GM21825 (cell line): ENCODE measurements around the gene PPM1B.
"Not testable (repeated sequence)": the region's sequence is repeated elsewhere in the genome, so short reads cannot be mapped to it uniquely, and the experiment has no call there.

ENCODE experiments used
- ATAC-seq: cut with Tn5 transposase; IDR thresholded peaks from one replicate; pipeline ENCODE4 v1.9.1; 2021; ENCODE audit warnings: mild to moderate bottlenecking, moderate library complexity; ENCODE audit not compliant: unreplicated experiment

The PPM1B gene

GRCh38 chr2:44155666-44156446 lies 12.8 kb upstream of the PPM1B start:
- no peak for ATAC-seq

- no peak for ATAC-seq
These were observed 4.9 kb upstream of the PPM1B start for GRCh38 chr2:44163777-44164176.

DNA sequence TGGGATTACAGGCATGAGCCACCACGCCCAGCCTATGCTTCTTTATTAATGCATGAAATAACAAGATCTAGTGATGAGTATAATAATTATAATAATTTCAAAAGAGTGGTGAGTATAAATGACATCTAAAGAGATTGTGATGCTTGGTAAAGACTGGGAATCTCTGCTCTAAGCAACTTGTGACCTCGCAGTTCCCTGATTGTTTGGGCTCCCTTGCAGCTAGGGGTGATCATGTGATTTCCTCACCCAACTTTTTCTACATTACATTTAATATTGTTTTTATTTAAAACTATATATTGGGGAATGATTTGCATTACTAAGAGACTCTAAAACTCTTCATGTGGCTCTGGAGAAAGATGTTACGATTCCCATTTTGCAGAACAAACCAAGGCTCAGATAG lies 4.1 kb upstream of the PPM1B start:
- ATAC-seq = no peak

GRCh38 chr2:44166096-44166495 lies 2.6 kb upstream of the PPM1B start:
- ATAC-seq = no peak

- ATAC-seq = no peak
These were observed 1.3 kb upstream of the PPM1B start for GRCh38 chr2:44167311-44167907.

DNA sequence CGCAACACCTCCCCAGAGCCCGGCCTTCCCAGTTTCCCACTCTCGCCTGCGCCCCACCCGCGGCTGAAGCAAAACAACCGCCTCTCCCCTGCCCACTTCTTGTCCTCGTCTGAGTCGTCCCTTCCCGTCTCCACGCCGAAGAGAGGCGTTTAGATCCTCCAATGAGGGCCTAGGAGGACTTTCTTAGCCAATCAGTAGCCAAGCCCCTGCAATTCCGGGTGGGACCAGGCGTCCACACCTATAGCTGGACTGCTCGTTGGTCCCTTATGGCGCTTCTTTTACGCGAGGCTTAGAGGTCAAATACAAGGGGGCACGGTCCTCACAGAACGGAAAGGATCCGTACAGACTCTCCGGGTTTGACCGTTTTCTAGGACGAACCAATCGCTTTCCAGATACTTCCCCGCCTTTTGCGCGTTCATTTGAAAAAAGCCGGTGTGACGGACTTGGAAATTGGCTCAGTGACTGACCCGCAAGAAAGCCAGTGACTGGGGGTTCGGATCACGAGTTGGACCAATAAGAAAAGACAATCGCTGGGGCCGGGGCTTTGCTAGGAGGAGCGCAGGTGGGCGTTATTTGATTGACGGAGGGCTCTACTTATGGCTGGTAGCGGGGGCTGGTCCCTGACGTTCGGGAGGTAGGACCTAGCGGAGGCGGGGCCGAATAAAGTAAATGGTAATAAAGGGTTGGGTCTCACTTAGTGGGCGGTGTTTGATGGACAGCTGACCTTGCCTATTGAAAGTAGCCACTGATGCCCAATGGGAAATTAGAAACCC lies 581 bp upstream of the PPM1B start:
- ATAC-seq = peak; percentile 76

DNA sequence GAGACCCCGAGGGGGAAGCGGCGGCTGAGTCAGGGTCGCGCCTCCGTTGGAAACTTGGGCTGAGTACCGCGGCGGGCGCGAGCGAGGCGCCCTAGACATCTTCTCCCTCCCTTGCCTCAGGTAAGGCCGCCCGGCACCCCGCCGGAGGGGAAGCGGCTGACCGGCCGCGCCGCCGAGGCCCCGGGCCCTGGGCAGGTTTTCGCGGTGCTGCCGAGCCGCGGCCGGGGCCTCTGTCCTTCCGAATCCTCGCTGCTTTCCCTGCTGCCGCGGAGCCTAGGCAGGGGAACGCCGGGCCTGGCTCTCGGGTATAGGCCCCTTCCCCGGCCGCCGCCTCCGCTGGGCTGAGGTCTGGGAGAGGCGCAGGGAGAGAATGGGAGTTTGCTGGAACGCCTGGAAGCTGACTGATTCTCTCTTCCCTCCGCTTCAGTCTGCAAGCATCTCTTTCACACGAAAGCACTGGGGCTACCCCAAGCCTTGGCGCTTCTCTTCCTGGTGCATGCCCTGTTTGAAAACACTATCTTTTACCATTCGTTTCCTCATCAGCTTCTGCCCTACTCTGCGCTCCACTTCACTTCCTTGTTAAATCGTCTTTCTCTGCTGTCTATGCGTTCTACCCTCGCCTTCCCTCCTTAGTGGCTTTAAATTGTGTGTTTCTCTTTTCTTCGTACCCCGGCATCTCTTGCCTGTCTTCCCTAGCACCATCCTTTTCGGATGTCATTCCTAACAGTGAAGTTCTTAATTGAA lies 652 bp downstream of the PPM1B start:
- ATAC-seq = peak; percentile 14

DNA sequence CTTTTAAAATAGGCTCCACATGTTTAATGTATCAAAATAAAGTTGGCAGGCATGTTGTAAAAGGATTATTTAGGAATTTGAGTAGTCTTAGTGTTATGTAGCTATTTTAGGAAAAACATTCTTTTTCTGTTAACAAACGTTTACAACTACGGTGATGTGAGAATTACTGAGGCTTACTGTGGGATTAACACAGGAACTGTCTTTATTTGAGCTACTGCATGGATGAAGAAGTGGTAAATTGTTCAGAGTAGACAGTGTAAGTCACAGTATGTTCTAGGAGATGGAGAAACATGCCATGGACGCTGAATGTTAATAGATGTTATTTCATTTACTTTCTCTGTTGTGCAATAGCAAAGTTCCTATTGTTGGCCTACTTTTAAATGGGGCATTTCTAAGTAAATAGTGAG lies 1.6 kb downstream of the PPM1B start:
- ATAC-seq = no peak

DNA sequence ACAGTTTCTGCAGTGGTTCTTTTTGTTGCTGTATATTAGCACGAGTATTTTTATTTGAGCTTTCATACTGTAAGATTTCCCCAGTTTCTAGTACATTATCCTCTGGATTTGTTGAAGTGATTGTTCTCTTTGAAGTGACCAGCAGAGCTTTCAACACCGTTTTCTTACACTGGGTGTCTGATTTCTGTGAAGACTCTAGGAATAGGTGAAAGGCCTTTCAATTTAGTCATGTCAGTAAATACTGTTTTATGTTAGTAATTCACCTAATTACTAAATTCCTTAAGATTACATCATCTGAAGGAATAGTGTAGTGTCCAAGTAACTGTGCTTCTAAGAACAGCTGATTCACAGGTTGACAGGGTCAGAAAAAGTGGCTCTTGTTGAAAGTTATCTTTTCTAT lies 2.3 kb downstream of the PPM1B start:
- no peak for ATAC-seq

GRCh38 chr2:44171442-44171841 lies 2.8 kb downstream of the PPM1B start:
- not testable (repeated sequence) for ATAC-seq

DNA sequence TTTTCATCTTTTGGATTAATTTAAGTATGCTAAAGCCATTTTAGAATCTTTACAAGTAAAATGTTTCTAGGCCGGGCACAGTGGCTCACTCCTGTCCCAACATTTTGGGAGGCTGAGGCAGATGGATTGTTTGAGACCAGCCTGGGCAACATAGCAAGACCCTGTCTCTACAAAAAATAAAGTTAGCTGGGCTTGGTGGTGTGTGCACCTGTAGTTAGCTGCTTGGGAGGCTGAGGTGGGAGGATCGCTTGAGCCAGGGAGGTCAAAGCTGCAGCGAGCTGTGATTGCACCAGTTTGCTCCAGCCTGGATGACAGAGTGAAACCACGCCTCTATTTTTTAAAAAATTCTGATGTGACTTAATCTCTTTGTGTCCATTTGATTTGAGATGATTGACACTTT lies 3.9 kb downstream of the PPM1B start:
- no peak for ATAC-seq

- ATAC-seq = no peak
These were observed 10.3 kb downstream of the PPM1B start for GRCh38 chr2:44178950-44179349.

DNA sequence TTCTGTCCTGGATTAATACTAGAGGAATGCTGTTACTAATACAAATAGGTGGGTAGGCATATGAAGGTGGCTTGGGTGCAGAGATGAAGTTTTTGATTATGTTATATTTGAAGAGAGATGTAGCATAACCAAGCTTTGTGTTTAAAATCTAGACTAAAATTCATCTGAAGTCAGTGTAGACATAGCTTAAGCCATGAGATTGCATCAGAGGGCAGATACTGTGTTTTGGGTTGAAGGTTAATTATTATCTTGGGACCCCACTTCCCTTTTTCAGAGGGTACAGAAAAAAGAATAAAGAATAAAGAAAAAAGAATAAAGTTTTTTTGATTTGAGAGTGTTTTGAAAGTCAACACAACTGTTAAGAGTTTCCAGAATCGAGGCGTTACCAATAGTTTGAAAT lies 13.0 kb downstream of the PPM1B start:
- no peak for ATAC-seq

GRCh38 chr2:44184106-44184505 lies 15.4 kb downstream of the PPM1B start:
- ATAC-seq = no peak

GRCh38 chr2:44186810-44187209 lies 18.1 kb downstream of the PPM1B start:
- ATAC-seq = no peak

DNA sequence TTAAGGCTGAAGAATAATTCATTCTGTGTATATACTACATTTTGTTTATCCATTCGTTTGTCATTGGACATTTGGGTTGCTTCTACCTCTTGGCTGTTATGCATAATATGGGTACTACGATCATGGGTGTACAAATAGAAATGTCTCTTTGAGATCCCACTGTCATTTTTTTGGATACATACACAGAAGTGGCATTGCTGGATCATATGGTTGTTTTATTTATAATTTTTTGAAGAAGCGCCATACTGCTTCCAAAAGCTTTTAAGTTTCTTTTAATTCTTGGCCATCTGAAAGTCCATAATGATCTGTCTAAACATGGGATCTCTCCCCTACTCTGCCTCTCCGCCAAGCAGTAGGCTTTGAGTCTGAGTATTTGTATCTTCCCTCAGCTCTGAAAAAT lies 18.6 kb downstream of the PPM1B start:
- no peak for ATAC-seq

- ATAC-seq = no peak
These were observed 20.0 kb downstream of the PPM1B start for GRCh38 chr2:44188696-44189095.

DNA sequence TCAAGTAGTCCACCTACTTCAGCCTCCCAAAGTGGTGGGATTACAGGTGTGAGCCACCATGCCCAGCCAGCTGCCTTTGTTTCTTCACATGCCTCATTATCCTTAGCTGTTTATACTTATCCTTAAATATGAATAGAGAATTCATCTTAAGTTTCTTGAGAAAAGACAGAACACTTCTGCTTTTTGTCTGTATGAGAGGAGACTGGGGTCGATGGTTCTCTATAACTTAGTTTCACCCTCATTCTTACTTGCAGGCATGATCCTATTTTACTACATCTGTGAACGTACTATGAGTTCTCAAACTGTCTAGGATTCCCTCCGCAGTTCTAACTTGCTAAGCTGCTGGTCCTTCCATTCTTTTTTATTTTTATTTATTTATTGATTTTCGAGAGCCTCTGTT lies 20.4 kb downstream of the PPM1B start:
- ATAC-seq = no peak

- ATAC-seq = no peak
These were observed 21.9 kb downstream of the PPM1B start for GRCh38 chr2:44190526-44190925.

DNA sequence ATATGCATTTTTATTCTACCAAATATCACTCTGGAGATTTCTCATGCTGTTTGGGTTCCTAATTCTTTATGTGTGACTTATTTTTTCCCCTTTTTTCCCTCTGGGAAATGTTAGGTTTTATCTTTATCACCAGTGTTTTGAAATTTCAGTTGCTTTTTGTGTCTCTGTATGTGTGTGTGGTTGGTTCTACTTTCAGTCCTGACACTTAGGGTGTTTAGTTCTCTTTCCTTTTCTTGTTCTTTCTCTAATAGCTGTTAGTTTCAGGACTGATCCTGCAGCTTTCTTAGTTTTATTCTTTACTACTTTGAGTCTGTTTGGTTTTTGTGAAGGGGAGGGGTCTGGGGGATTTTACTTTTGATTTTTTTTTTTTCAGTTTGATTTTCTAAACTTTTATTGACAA lies 23.1 kb downstream of the PPM1B start:
- ATAC-seq = peak; percentile 86

GRCh38 chr2:44192646-44193045 lies 24.0 kb downstream of the PPM1B start:
- no peak for ATAC-seq
